Thyroid gland (tissue), 4 donors: ENCODE measurements around the gene SNX27.

Experiments
- CTCF ChIP-seq, 6 experiments: fragments of 200-600 bp in 3 of 6; fragments of 450-650 bp in 3 of 6; sonication (generic) in 3 of 6; IDR thresholded peaks; one replicate each; pipeline ENCODE4 v1.5.1; 2016 to 2019; ENCODE audit warnings: antibody characterized with exemption in 6 of 6, mild to moderate bottlenecking in 2 of 6, inconsistent platforms in 1 of 6, moderate library complexity in 1 of 6
- POLR2A ChIP-seq, 2 donors: fragments of 450-650 bp; IDR thresholded peaks; one replicate each; pipeline ENCODE4 v1.6.1; 2017; ENCODE audit warnings: antibody characterized with exemption in 2 of 2, mild to moderate bottlenecking in 2 of 2, moderate library complexity in 1 of 2

- TF ChIP-seq CTCF (IDR thresholded peaks at IDR 0.05): no peak
- no peak for TF ChIP-seq POLR2A (IDR thresholded peaks at IDR 0.05)
These were observed 72.3 kb downstream of the SNX27 start for GRCh38 chr1:151684128-151684527.
